Neural cell (in vitro differentiated cells): ENCODE measurements around the gene ECEL1.
"Not testable (repeated sequence)": the region's sequence is repeated elsewhere in the genome, so short reads cannot be mapped to it uniquely, and the experiment has no call there.

ENCODE experiments used
- CTCF ChIP-seq: fragments of 450-650 bp; IDR thresholded peaks from 2 replicates; pipeline ENCODE4 v1.5.1; 2014; ENCODE audit warnings: antibody characterized with exemption, mild to moderate bottlenecking, moderate library complexity; ENCODE audit not compliant: poor library complexity, severe bottlenecking
- EZH2 ChIP-seq: fragments of 200-600, 300-800 bp; shearing (Covaris generic), sonication (generic); IDR thresholded peaks from 2 replicates; pipeline ENCODE4 v1.6.1; 2014; ENCODE audit warnings: antibody characterized with exemption, low read length, borderline replicate concordance, mild to moderate bottlenecking; ENCODE audit not compliant: insufficient read depth, poor library complexity, severe bottlenecking
- POLR2AphosphoS5 ChIP-seq: IDR thresholded peaks from 2 replicates; pipeline ENCODE4 v1.6.1; 2012
- REST ChIP-seq: IDR thresholded peaks from 2 replicates; pipeline ENCODE4 v1.6.1; 2012; ENCODE audit warnings: borderline replicate concordance

- not testable (repeated sequence) for TF ChIP-seq CTCF, POLR2AphosphoS5, EZH2, REST
These were observed 45.2 kb upstream of the ECEL1 start for GRCh38 chr2:232532821-232533220.
